ENCODE data around the gene TRIM56. TPM values are rescaled to one million over a fixed set of nuclear protein-coding genes. Genes with fewer than 3 reads are reported as not detected.

Gene TRIM56, protein sequence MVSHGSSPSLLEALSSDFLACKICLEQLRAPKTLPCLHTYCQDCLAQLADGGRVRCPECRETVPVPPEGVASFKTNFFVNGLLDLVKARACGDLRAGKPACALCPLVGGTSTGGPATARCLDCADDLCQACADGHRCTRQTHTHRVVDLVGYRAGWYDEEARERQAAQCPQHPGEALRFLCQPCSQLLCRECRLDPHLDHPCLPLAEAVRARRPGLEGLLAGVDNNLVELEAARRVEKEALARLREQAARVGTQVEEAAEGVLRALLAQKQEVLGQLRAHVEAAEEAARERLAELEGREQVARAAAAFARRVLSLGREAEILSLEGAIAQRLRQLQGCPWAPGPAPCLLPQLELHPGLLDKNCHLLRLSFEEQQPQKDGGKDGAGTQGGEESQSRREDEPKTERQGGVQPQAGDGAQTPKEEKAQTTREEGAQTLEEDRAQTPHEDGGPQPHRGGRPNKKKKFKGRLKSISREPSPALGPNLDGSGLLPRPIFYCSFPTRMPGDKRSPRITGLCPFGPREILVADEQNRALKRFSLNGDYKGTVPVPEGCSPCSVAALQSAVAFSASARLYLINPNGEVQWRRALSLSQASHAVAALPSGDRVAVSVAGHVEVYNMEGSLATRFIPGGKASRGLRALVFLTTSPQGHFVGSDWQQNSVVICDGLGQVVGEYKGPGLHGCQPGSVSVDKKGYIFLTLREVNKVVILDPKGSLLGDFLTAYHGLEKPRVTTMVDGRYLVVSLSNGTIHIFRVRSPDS
- total RNA-seq, result 12.8 and 18.3 TPM in 2 replicates

DNA sequence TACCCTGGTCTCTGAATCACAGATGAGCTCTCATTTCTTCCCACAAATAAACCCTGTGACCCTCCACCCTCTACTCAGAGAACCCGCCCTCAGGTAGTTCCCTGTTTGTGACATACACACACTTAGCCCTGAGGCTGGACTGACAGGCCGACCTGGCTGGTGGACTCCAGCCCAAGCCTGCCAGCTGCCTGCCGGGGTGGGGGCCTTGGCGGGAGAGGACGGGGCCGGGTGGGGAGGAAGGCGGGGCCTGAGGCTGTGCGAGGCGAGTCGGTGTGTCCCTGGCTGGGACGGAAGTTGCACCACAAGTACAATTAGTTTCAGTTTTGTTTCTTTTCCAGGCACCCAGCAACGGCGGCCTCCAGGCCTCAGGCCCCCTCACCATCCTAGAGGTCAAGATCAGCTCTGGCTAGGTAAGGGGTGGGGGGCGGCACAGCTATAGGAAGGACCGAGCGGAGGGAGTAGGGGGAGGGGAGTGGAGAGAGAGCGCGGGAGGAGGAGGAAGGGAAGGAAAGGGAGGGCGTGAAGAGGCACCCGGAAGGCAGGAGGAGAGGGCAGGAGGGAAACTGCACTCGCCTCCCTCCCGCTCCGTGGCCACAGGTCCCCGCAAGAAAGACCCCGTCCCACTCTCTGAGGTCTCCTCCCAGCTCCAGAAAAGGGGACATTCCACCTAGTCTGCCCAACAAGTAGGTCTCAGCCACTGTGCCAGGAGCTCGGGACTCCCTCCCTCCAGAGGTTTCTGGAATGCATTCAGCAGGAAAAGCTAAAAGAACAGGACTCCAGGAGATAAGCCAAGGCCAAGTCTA, at the start of gene TRIM56:
TSS of gene TRIM56 (plus strand) at position 320 of the 803 bp plus-strand sequence. CDS start 1,832 bp downstream, outside the sequence.

DNA sequence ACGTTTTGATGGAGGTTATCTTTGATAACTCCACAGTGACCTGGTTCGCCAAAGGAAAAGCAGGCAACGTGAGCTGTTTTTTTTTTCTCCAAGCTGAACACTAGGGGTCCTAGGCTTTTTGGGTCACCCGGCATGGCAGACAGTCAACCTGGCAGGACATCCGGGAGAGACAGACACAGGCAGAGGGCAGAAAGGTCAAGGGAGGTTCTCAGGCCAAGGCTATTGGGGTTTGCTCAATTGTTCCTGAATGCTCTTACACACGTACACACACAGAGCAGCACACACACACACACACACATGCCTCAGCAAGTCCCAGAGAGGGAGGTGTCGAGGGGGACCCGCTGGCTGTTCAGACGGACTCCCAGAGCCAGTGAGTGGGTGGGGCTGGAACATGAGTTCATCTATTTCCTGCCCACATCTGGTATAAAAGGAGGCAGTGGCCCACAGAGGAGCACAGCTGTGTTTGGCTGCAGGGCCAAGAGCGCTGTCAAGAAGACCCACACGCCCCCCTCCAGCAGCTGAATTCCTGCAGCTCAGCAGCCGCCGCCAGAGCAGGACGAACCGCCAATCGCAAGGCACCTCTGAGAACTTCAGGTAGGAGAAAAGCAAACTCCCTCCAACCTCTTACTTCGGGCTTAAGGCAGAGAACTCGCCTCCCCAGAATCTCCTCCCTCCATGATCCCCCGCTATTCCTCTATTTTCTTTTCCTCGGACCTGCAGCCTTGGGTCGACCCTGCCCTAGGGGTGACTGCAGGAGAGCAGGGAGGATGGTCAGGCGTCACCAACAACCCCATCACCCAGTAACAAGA, 41.6 kb downstream of the TRIM56 start, which contains the start of gene SERPINE1:
TSS of gene SERPINE1 (plus strand) at position 454 of the 809 bp plus-strand sequence. CDS start 1,290 bp downstream, outside the sequence.

Other genes with a start within 250 kb of the TRIM56 start
- 13.0 and 15.7 TPM in 2 replicates for gene SLC12A9, start 232.8 kb upstream of the TRIM56 start, total RNA-seq
- gene TRIP6, start 218.1 kb upstream of the TRIM56 start, total RNA-seq, result 43.1 and 70.4 TPM in 2 replicates
- gene SRRT, start 210.4 kb upstream of the TRIM56 start, total RNA-seq, result 24.5 and 61.7 TPM in 2 replicates
- 6.1 and 6.8 TPM in 2 replicates for gene UFSP1, start 195.8 kb upstream of the TRIM56 start, total RNA-seq
- under 0.01 and 0.28 TPM in 2 replicates for gene ACHE, start 189.6 kb upstream of the TRIM56 start, total RNA-seq
- not detected in 2 replicates for gene MUC3A, start 135.9 kb upstream of the TRIM56 start, total RNA-seq
- gene MUC12, start 115.9 kb upstream of the TRIM56 start, total RNA-seq, result 0.19 TPM in 1 of 2 replicates, not detected in the other
- gene MUC17, start 65.4 kb upstream of the TRIM56 start, total RNA-seq, result not detected in 2 replicates
- gene SERPINE1, start 41.6 kb downstream of the TRIM56 start, total RNA-seq, result 2,435 and 2,576 TPM in 2 replicates
- gene AP1S1, start 69.0 kb downstream of the TRIM56 start, total RNA-seq, result 138 and 216 TPM in 2 replicates
- gene VGF, start 80.1 kb downstream of the TRIM56 start, total RNA-seq, result under 0.01 TPM in 1 of 2 replicates, not detected in the other
- not detected in 2 replicates for gene NAT16, start 94.8 kb downstream of the TRIM56 start, total RNA-seq
- not detected in 2 replicates for gene MOGAT3, start 115.6 kb downstream of the TRIM56 start, total RNA-seq
- 58.9 and 84.0 TPM in 2 replicates for gene PLOD3, start 132.1 kb downstream of the TRIM56 start, total RNA-seq
- 86.0 and 115 TPM in 2 replicates for gene ZNHIT1, start 132.7 kb downstream of the TRIM56 start, total RNA-seq
- 1.7 and 4.2 TPM in 2 replicates for gene CLDN15, start 152.3 kb downstream of the TRIM56 start, total RNA-seq
- 192 and 275 TPM in 2 replicates for gene FIS1, start 159.6 kb downstream of the TRIM56 start, total RNA-seq
- 20.7 and 22.0 TPM in 2 replicates for gene IFT22, start 236.3 kb downstream of the TRIM56 start, total RNA-seq